ENCODE measurements around the gene THRB.

The THRB gene

GRCh38 chr3:24184528-24185176 is 310.0 kb downstream of the THRB start:
- Histone ChIP-seq H3K4me3 (no peak overlapping the region), H3K27ac (no peak overlapping the region)
- DNase-seq (ENCODE audit: low spot score), result no peak
- TF ChIP-seq, protein P1, sequence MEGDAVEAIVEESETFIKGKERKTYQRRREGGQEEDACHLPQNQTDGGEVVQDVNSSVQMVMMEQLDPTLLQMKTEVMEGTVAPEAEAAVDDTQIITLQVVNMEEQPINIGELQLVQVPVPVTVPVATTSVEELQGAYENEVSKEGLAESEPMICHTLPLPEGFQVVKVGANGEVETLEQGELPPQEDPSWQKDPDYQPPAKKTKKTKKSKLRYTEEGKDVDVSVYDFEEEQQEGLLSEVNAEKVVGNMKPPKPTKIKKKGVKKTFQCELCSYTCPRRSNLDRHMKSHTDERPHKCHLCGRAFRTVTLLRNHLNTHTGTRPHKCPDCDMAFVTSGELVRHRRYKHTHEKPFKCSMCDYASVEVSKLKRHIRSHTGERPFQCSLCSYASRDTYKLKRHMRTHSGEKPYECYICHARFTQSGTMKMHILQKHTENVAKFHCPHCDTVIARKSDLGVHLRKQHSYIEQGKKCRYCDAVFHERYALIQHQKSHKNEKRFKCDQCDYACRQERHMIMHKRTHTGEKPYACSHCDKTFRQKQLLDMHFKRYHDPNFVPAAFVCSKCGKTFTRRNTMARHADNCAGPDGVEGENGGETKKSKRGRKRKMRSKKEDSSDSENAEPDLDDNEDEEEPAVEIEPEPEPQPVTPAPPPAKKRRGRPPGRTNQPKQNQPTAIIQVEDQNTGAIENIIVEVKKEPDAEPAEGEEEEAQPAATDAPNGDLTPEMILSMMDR (IDR thresholded peaks at IDR 0.05), result no peak

GRCh38 chr3:24182756-24183155 is 311.9 kb downstream of the THRB start:
- TF ChIP-seq, protein P1 (IDR thresholded peaks at IDR 0.05), result no peak
- Histone ChIP-seq H3K4me3 (no peak overlapping the region), H3K27ac (peak overlapping the region; percentile 38 to 77)
- DNase-seq (ENCODE audit: low spot score), result no peak

- peak overlapping the region in 1 of 2 donors; percentile 54 for H3K27ac ChIP-seq
- no peak for DNase-seq (ENCODE audit: low spot score)
- H3K4me3 ChIP-seq, result no peak overlapping the region
- TF ChIP-seq, protein P1 (IDR thresholded peaks at IDR 0.05), result no peak
These were observed 313.4 kb downstream of the THRB start for GRCh38 chr3:24181256-24181655.

DNA sequence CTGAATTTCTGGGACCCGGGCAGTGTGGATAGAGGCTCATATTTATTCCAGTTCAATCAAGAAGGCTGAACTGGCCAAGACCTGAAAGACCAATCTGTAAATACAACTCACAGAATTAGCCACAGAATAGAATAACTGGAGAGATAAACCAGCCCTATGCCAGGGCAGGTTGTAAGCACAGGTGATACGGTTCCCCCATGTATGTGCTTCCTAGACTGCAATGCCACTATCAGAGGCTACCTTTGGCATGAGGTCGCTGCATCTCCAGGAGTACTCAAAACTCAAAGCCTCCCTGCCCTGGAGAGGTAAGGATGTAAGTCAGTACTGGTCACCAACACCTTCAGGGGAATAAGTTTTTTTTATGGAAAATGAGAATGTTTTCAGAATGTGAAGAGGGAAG is 314.0 kb downstream of the THRB start:
- no peak overlapping the region for H3K4me3 ChIP-seq
- no peak for DNase-seq (ENCODE audit: low spot score)
- TF ChIP-seq, protein P1 (IDR thresholded peaks at IDR 0.05), result no peak
- H3K27ac ChIP-seq, result peak overlapping the region in 1 of 2 donors; percentile 54

- H3K27ac ChIP-seq, result peak overlapping the region; percentile 16 to 47
- no peak overlapping the region for H3K4me3 ChIP-seq
- TF ChIP-seq, protein P1 (IDR thresholded peaks at IDR 0.05), result no peak
- DNase-seq (ENCODE audit: low spot score), result no peak
These were observed 317.4 kb downstream of the THRB start for GRCh38 chr3:24177201-24177600.

DNA sequence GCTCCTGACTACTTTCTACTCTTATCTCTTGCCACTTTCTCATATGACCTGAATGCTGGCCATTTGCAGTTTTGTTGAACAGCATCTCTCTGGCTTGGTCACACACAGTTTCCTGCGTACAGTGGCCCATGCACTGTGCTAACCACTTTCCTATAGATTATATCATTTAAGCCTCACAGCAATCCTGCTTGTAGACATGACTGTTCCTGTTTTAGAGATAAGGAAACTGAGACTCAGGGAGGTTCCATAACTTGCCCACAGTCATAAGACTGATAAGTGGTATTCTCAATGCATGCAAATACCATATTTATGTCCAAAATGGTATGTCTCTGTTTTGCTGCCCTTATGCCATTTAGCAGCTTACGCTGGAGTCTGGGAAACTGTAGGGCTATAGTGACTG is 320.0 kb downstream of the THRB start:
- Histone ChIP-seq H3K27ac (no peak overlapping the region), H3K4me3 (no peak overlapping the region)
- no peak for DNase-seq (ENCODE audit: low spot score)
- TF ChIP-seq, protein P1 (IDR thresholded peaks at IDR 0.05), result no peak

- no peak for DNase-seq (ENCODE audit: low spot score)
- Histone ChIP-seq H3K27ac (no peak overlapping the region), H3K4me3 (no peak overlapping the region)
- TF ChIP-seq, protein P1 (IDR thresholded peaks at IDR 0.05), result no peak
These were observed 325.7 kb downstream of the THRB start for GRCh38 chr3:24168977-24169376.

Measured in coronary artery (tissue), 2 donors.